IPS-18a (cell line): ENCODE measurements around the gene SORCS2.

Experiments
- H3K27ac ChIP-seq: one replicate; pipeline ENCODE4 v1.5.1; 2013; ENCODE audit warnings: low read length
- H3K27me3 ChIP-seq: one replicate; pipeline ENCODE4 v1.6.1; 2013; ENCODE audit warnings: mild to moderate bottlenecking, low read length; ENCODE audit not compliant: control insufficient read depth, insufficient read depth
- H3K36me3 ChIP-seq: one replicate; pipeline ENCODE4 v1.6.1; 2013; ENCODE audit warnings: low read depth, low read length; ENCODE audit not compliant: control insufficient read depth
- H3K4me1 ChIP-seq: one replicate; pipeline ENCODE4 v1.6.1; 2013; ENCODE audit warnings: low read depth, low read length; ENCODE audit not compliant: control insufficient read depth
- H3K4me3 ChIP-seq: one replicate; pipeline ENCODE4 v1.5.1; 2013; ENCODE audit warnings: low read length
- H3K9ac ChIP-seq: one replicate; pipeline ENCODE4 v1.6.1; 2013; ENCODE audit warnings: mild to moderate bottlenecking, low read length, moderate library complexity
- H3K9me3 ChIP-seq: one replicate; pipeline ENCODE4 v1.6.1; 2013; ENCODE audit warnings: low read depth, low read length; ENCODE audit not compliant: control insufficient read depth

Gene SORCS2

DNA sequence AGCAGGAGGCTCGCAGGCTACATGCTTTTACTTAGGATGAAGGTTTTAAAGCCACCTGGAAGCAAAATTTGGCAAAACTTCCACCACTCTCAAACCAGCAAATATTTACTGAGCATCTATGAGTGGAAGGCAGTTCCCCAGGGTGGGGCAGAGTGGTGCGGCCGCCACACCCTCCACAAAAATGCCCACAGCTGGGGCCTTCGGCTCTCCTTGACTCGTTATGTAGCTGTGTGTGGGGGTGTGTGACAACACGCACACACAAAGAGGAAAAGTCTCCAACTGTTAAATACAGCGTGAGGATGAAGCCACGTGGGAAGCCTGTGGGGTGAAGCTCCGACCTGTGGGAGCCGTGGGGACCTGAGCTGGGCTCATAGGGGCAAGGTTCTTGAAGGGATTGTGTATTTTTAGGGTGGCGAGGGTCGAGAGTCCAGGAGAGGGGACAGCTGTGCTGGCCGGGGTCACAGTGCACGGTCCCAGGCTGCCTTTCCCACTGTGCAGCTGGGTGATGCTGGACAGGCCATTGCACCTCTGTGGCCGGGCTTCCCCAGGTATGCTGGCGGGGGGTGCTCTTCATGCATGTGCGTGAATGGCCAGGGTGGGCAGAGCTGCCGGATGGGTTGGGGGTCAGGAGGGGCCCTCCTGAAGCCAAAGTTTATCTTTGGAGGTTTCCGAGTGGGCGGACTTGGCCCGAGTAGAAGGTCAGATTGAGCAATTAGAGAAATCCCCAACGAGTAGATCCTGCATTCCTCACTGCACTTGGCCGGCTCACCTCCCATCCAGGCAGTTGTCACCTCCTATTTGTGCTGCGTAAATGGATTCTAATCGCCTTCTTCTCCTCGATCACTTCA, 25.4 kb downstream of the SORCS2 start:
- Histone ChIP-seq H3K4me1 (no peaks in the 10 kb centered on the region), H3K36me3 (no peaks in the 10 kb centered on the region), H3K9me3 (no peaks in the 10 kb centered on the region), H3K9ac (no peak overlapping the region), H3K27ac (no peak overlapping the region), H3K4me3 (no peak overlapping the region), H3K27me3 (no peaks in the 10 kb centered on the region)

DNA sequence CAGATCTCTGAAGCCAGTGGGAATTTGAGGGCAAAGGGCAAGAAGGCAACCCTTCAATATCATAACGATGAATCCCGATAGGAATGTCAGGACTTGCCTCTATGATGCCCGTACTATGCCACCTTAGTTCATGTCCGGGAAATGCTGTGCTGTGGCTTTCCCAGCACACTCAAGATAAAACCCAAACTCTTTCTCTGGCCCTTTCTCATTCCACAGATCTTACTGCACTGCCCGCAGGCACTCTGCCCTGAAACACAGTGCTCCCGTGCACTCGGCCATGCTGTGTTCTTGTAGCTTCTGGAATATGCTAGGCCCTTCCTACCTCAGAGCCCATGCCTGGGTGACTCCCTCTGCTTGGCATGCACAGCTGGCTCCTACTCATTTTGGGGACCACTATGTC, 26.3 kb downstream of the SORCS2 start:
- no peaks in the 10 kb centered on the region for H3K9me3 ChIP-seq
- no peaks in the 10 kb centered on the region for H3K4me1 ChIP-seq
- no peak overlapping the region for H3K4me3 ChIP-seq
- H3K27me3 ChIP-seq = no peaks in the 10 kb centered on the region
- H3K36me3 ChIP-seq = no peaks in the 10 kb centered on the region
- no peak overlapping the region for H3K27ac ChIP-seq
- H3K9ac ChIP-seq = no peak overlapping the region

GRCh38 chr4:7222521-7222920, 30.2 kb downstream of the SORCS2 start:
- Histone ChIP-seq H3K27ac (no peak overlapping the region), H3K36me3 (no peaks in the 10 kb centered on the region), H3K4me1 (no peaks in the 10 kb centered on the region), H3K27me3 (no peaks in the 10 kb centered on the region), H3K4me3 (no peak overlapping the region), H3K9me3 (no peaks in the 10 kb centered on the region), H3K9ac (no peak overlapping the region)

GRCh38 chr4:7223541-7223940, 31.2 kb downstream of the SORCS2 start:
- no peaks in the 10 kb centered on the region for H3K27me3 ChIP-seq
- no peaks in the 10 kb centered on the region for H3K9me3 ChIP-seq

DNA sequence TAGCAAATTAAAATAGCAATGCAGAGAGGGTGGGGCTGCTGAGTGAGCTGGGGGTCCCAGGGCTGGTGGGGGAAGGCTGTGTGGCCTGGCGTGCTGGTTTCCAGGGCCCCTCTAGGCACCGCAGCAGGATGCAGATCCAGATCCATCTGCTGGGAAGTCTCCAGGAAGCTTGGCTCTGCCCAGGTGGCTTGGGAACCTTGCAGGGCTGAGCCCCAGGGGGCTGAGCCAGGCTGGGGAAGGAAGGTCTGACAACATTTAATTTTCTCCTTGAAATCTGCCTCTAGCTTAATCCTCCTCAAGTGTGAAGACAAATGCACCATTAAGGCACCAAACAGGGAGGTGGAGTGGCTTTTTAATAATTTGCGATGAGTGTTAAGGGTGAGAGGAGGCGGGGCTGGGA, 31.7 kb downstream of the SORCS2 start:
- H3K36me3 ChIP-seq = no peaks in the 10 kb centered on the region
- no peak overlapping the region for H3K9ac ChIP-seq
- no peak overlapping the region for H3K27ac ChIP-seq
- no peaks in the 10 kb centered on the region for H3K9me3 ChIP-seq
- no peaks in the 10 kb centered on the region for H3K4me1 ChIP-seq
- H3K27me3 ChIP-seq = no peaks in the 10 kb centered on the region
- no peak overlapping the region for H3K4me3 ChIP-seq

More at GRCh38 chr4:7223541-7223940, 31.2 kb downstream of the SORCS2 start:
- H3K9ac ChIP-seq = no peak overlapping the region
- no peak overlapping the region for H3K4me3 ChIP-seq
- no peaks in the 10 kb centered on the region for H3K4me1 ChIP-seq
- H3K36me3 ChIP-seq = no peaks in the 10 kb centered on the region
- H3K27ac ChIP-seq = no peak overlapping the region

- Histone ChIP-seq H3K27ac (no peak overlapping the region), H3K27me3 (no peaks in the 10 kb centered on the region), H3K4me1 (no peaks in the 10 kb centered on the region), H3K9me3 (no peaks in the 10 kb centered on the region), H3K36me3 (no peaks in the 10 kb centered on the region), H3K4me3 (no peak overlapping the region), H3K9ac (no peak overlapping the region)
Observed at GRCh38 chr4:7224878-7225533, 32.7 kb downstream of the SORCS2 start.

GRCh38 chr4:7226439-7226838, 34.1 kb downstream of the SORCS2 start:
- Histone ChIP-seq H3K27me3 (no peaks in the 10 kb centered on the region), H3K36me3 (no peaks in the 10 kb centered on the region), H3K9ac (no peak overlapping the region), H3K27ac (no peak overlapping the region), H3K4me1 (no peaks in the 10 kb centered on the region), H3K4me3 (no peak overlapping the region), H3K9me3 (no peaks in the 10 kb centered on the region)

- Histone ChIP-seq H3K4me3 (no peak overlapping the region), H3K9ac (no peak overlapping the region), H3K27ac (no peak overlapping the region)
Observed at GRCh38 chr4:7227008-7227407, 34.7 kb downstream of the SORCS2 start.

DNA sequence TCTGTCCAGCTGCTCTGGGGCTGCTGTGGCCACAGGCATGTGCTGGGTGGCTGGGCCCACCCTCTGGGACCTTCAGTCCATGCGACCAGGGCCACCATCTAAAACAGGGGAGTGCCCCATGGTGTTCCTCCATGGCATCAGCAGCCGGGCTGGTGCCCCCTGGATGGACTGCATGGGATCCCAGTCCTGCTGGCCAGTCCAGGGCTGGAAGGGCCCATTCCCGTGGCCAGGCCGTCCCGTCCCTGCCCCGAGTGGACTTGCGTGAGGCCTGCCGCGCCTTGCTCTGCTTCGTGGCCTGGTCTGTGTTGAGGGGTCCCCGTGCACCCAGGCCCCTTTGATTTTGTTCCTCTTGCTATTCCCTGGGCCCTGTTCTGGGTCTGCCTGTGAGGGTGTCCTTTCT, 36.4 kb downstream of the SORCS2 start:
- no peak overlapping the region for H3K27ac ChIP-seq
- no peak overlapping the region for H3K4me3 ChIP-seq
- no peaks in the 10 kb centered on the region for H3K4me1 ChIP-seq
- H3K9me3 ChIP-seq = no peaks in the 10 kb centered on the region
- H3K27me3 ChIP-seq = no peaks in the 10 kb centered on the region
- H3K9ac ChIP-seq = no peak overlapping the region
- H3K36me3 ChIP-seq = no peaks in the 10 kb centered on the region

More at GRCh38 chr4:7227008-7227407, 34.7 kb downstream of the SORCS2 start:
- H3K4me1 ChIP-seq = no peaks in the 10 kb centered on the region
- no peaks in the 10 kb centered on the region for H3K36me3 ChIP-seq
- no peaks in the 10 kb centered on the region for H3K9me3 ChIP-seq
- no peaks in the 10 kb centered on the region for H3K27me3 ChIP-seq

- Histone ChIP-seq H3K27me3 (no peaks in the 10 kb centered on the region), H3K9ac (no peak overlapping the region), H3K27ac (no peak overlapping the region), H3K4me1 (no peaks in the 10 kb centered on the region), H3K4me3 (no peak overlapping the region), H3K9me3 (no peaks in the 10 kb centered on the region), H3K36me3 (no peaks in the 10 kb centered on the region)
Observed at GRCh38 chr4:7232061-7232650, 39.8 kb downstream of the SORCS2 start.

- no peaks in the 10 kb centered on the region for H3K36me3 ChIP-seq
- no peak overlapping the region for H3K4me3 ChIP-seq
- H3K4me1 ChIP-seq = no peaks in the 10 kb centered on the region
- H3K9me3 ChIP-seq = no peaks in the 10 kb centered on the region
- H3K27ac ChIP-seq = no peak overlapping the region
- no peaks in the 10 kb centered on the region for H3K27me3 ChIP-seq
- no peak overlapping the region for H3K9ac ChIP-seq
Observed at GRCh38 chr4:7233006-7233580, 40.8 kb downstream of the SORCS2 start.
